IMR-90 (cell line): Measurements from ENCODE around the gene HSD3B2. TPM values are rescaled to one million over a fixed set of nuclear protein-coding genes. Genes with fewer than 3 reads are reported as not detected.

Experiments used
- ATAC-seq: fragments of 200-7000 bp; cut with Tn5 transposase; 2 replicates; pipeline ENCODE4 v1.9.1; 2020; ENCODE audit warnings: low read depth, mild to moderate bottlenecking, moderate library complexity
- BruUV-seq: library from RNA; stranded (reverse); fragments of 400-500 nt; replicated peaks from 2 replicates; lab custom pipeline; 2021; lab: Mats Ljungman, UMichigan
- CTCF ChIA-PET: fragments of 300-600 bp; formaldehyde crosslinking; extraction: SDS; loops from one replicate; lab custom pipeline; 2021; ENCODE audit warnings: antibody characterized with exemption; lab: Yijun Ruan, JAX
- POLR2A ChIA-PET: fragments of 300-600 bp; sonication (Branson Sonifier 250); formaldehyde crosslinking; loops from one replicate; lab custom pipeline; 2022; ENCODE audit warnings: antibody characterized with exemption; ENCODE audit not compliant: unreplicated experiment; lab: Charles Lee
- DNase-seq: peaks from one replicate; pipeline ENCODE4 v3.0.0; 2013
- H2AFZ ChIP-seq: replicated peaks from 2 replicates; pipeline ENCODE3; 2013; ENCODE audit warnings: low read length, mild to moderate bottlenecking; ENCODE audit not compliant: poor library complexity
- H2AK5ac ChIP-seq: 2 replicates; pipeline ENCODE4 v1.6.1; 2013; ENCODE audit warnings: low read depth, low read length, inconsistent platforms
- H2AK9ac ChIP-seq: replicated peaks from 2 replicates; pipeline ENCODE3; 2013; ENCODE audit warnings: mild to moderate bottlenecking, low read depth, low read length, moderate library complexity; ENCODE audit not compliant: poor library complexity
- H2BK120ac ChIP-seq: 2 replicates; pipeline ENCODE4 v1.6.1; 2013; ENCODE audit warnings: low read depth, low read length, inconsistent platforms
- H2BK15ac ChIP-seq: 3 replicates; pipeline ENCODE4 v1.6.1; 2013; ENCODE audit warnings: low read depth, low read length, inconsistent platforms
- H2BK20ac ChIP-seq: 2 replicates; pipeline ENCODE4 v1.6.1; 2013; ENCODE audit warnings: low read depth, mild to moderate bottlenecking, inconsistent platforms, low read length, moderate library complexity
- H2BK5ac ChIP-seq: 2 replicates; pipeline ENCODE4 v1.6.1; 2013; ENCODE audit warnings: mild to moderate bottlenecking, low read depth, low read length, inconsistent platforms; ENCODE audit not compliant: poor library complexity, severe bottlenecking
- H3K14ac ChIP-seq: replicated peaks from 2 replicates; pipeline ENCODE4 v1.6.1; 2013; ENCODE audit warnings: low read depth, low read length, inconsistent platforms
- H3K18ac ChIP-seq: 2 replicates; pipeline ENCODE4 v1.6.1; 2013; ENCODE audit warnings: low read depth, low read length, control low read depth
- H3K23ac ChIP-seq: 2 replicates; pipeline ENCODE4 v1.6.1; 2013; ENCODE audit warnings: low read depth, low read length, inconsistent platforms
- H3K27ac ChIP-seq: 2 replicates; pipeline ENCODE4 v1.5.1; 2013; ENCODE audit warnings: mild to moderate bottlenecking, control low read depth, low read length; ENCODE audit not compliant: insufficient read depth
- H3K27me3 ChIP-seq: 2 replicates; pipeline ENCODE4 v1.6.1; 2013; ENCODE audit warnings: low read length; ENCODE audit not compliant: control insufficient read depth, insufficient read depth
- H3K36me3 ChIP-seq: 2 replicates; pipeline ENCODE4 v1.6.1; 2013; ENCODE audit warnings: low read length, mixed read lengths; ENCODE audit not compliant: control insufficient read depth, insufficient read depth
- H3K4ac ChIP-seq: 2 replicates; pipeline ENCODE4 v1.6.1; 2013; ENCODE audit warnings: low read depth, low read length, inconsistent platforms
- H3K4me1 ChIP-seq: 2 replicates; pipeline ENCODE4 v1.6.1; 2013; ENCODE audit warnings: low read length, mixed read lengths; ENCODE audit not compliant: control insufficient read depth, insufficient read depth
- H3K4me2 ChIP-seq: 2 replicates; pipeline ENCODE4 v1.6.1; 2013; ENCODE audit warnings: low read depth, mild to moderate bottlenecking, control low read depth, low read length, moderate library complexity
- H3K4me3 ChIP-seq: 2 replicates; pipeline ENCODE4 v1.5.1; 2013; ENCODE audit warnings: low read depth, mild to moderate bottlenecking, control low read depth, low read length, moderate library complexity; ENCODE audit not compliant: insufficient read depth
- H3K56ac ChIP-seq: 2 replicates; pipeline ENCODE4 v1.6.1; 2013; ENCODE audit warnings: low read length, inconsistent platforms; ENCODE audit not compliant: insufficient read depth; ENCODE audit errors: extremely low read depth
- H3K79me1 ChIP-seq, 2 experiments: 2 replicates each; pipeline ENCODE4 v1.6.1; 2013; ENCODE audit warnings: low read length in 2 of 2, inconsistent platforms in 1 of 2, low read depth in 1 of 2
- H3K9ac ChIP-seq: 2 replicates; pipeline ENCODE4 v1.6.1; 2013; ENCODE audit warnings: low read depth, low read length, control low read depth
- H3K9me1 ChIP-seq: 2 replicates; pipeline ENCODE4 v1.6.1; 2013; ENCODE audit warnings: low read length, inconsistent platforms; ENCODE audit not compliant: insufficient read depth
- H3K9me3 ChIP-seq: 2 replicates; pipeline ENCODE4 v1.6.1; 2013; ENCODE audit warnings: low read length; ENCODE audit not compliant: control insufficient read depth, insufficient read depth
- H4K20me1 ChIP-seq: 2 replicates; pipeline ENCODE4 v1.6.1; 2013; ENCODE audit warnings: low read length, inconsistent platforms; ENCODE audit not compliant: insufficient read depth
- H4K5ac ChIP-seq: 2 replicates; pipeline ENCODE4 v1.6.1; 2013; ENCODE audit warnings: mild to moderate bottlenecking, low read depth, low read length, control low read depth
- H4K8ac ChIP-seq, 2 experiments: 2 replicates each; pipeline ENCODE4 v1.6.1; 2013; ENCODE audit warnings: low read depth in 2 of 2, low read length in 2 of 2, control low read depth in 1 of 2, inconsistent platforms in 1 of 2
- H4K91ac ChIP-seq: 2 replicates; pipeline ENCODE4 v1.6.1; 2013; ENCODE audit warnings: low read depth, low read length, inconsistent platforms; ENCODE audit not compliant: insufficient read depth
- BHLHE40 ChIP-seq: fragments of 150-350 bp; IDR thresholded peaks from 2 replicates; pipeline ENCODE4 v1.6.1; 2016; ENCODE audit warnings: mild to moderate bottlenecking, low read depth, low read length
- CEBPB ChIP-seq: IDR thresholded peaks from 2 replicates; pipeline ENCODE4 v1.6.1; 2012; ENCODE audit warnings: low read depth, low read length, improper control_type of control experiment
- CHD1 ChIP-seq: IDR thresholded peaks from 2 replicates; pipeline ENCODE4 v1.6.1; 2012; ENCODE audit warnings: low read depth, low read length, improper control_type of control experiment
- FOS ChIP-seq: fragments of 150-350 bp; IDR thresholded peaks from 2 replicates; pipeline ENCODE4 v1.6.1; 2016; ENCODE audit warnings: low read depth, low read length
- MAFK ChIP-seq: IDR thresholded peaks from 2 replicates; pipeline ENCODE4 v1.6.1; 2012; ENCODE audit warnings: low read depth, low read length, improper control_type of control experiment
- MAZ ChIP-seq: IDR thresholded peaks from 2 replicates; pipeline ENCODE4 v1.6.1; 2012; ENCODE audit warnings: low read depth, mild to moderate bottlenecking, low read length, improper control_type of control experiment, moderate library complexity, borderline replicate concordance
- MXI1 ChIP-seq: IDR thresholded peaks from 2 replicates; pipeline ENCODE4 v1.6.1; 2012; ENCODE audit warnings: low read depth, mild to moderate bottlenecking, low read length, moderate library complexity, borderline replicate concordance
- NFE2L2 ChIP-seq: fragments of 150-350 bp; IDR thresholded peaks from 2 replicates; pipeline ENCODE4 v1.6.1; 2016; ENCODE audit warnings: low read depth, mild to moderate bottlenecking, low read length
- POLR2A ChIP-seq: IDR thresholded peaks from 2 replicates; pipeline ENCODE4 v1.6.1; 2012; ENCODE audit warnings: mild to moderate bottlenecking, low read depth, low read length
- RAD21 ChIP-seq: IDR thresholded peaks from 2 replicates; pipeline ENCODE4 v1.6.1; 2012; ENCODE audit warnings: low read length, improper control_type of control experiment
- RCOR1 ChIP-seq: IDR thresholded peaks from 2 replicates; pipeline ENCODE4 v1.6.1; 2012; ENCODE audit warnings: mild to moderate bottlenecking, low read length, improper control_type of control experiment; ENCODE audit not compliant: insufficient replicate concordance
- RFX5 ChIP-seq: IDR thresholded peaks from 2 replicates; pipeline ENCODE4 v1.8.0; 2012; ENCODE audit warnings: low read depth, mild to moderate bottlenecking, low read length, moderate library complexity
- SMC3 ChIP-seq: fragments of 150-350 bp; IDR thresholded peaks from 2 replicates; pipeline ENCODE4 v1.6.1; 2016; ENCODE audit warnings: low read depth, mild to moderate bottlenecking, antibody characterized with exemption, low read length, moderate library complexity
- WGBS, 2 experiments: methylation state at CpG; one replicate each; pipeline versions ENCODE4 v1.1.5 to v1.1.7; 2013; ENCODE audit warnings: missing lambda C conversion rate in 2 of 2; ENCODE audit not compliant: insufficient read length in 1 of 2; ENCODE audit errors: extremely low coverage in 2 of 2; 5-methylcytosine and 5-hydroxymethylcytosine counted together
- dilution Hi-C: fragments of 300-500 bp; cut with HindIII; formaldehyde crosslinking; loops from one replicate; pipeline ENCODE4 v1.14.3; 2018; ENCODE audit warnings: low sequenced_read_pairs; ENCODE audit not compliant: unreplicated experiment
- in situ Hi-C: fragments of 300-500 bp; cut with MboI; formaldehyde crosslinking; loops from 3 replicates; pipeline ENCODE4 v1.14.3; 2019; ENCODE audit warnings: low sequenced_read_pairs, inconsistent platforms, mixed read lengths
- intact Hi-C: fragments of 100-400 bp; cut with micrococcal nuclease; formaldehyde crosslinking; loops from 2 replicates; pipeline ENCODE4 v1.10.0; 2022
- polyA plus RNA-seq, 3 experiments: library from polyadenylated mRNA; depleted of rRNA; stranded (reverse); fragments of >200 nt; gene quantifications; 2 replicates each; pipeline ENCODE4 v1.2.3, GENCODE V29; 2012; ENCODE audit warnings: low replicate concordance in 1 of 3
- total RNA-seq: library from RNA; depleted of rRNA; stranded (reverse); fragments of >200 nt; gene quantifications from 2 replicates; pipeline ENCODE4 v1.2.3, GENCODE V29; 2012
- TF ChIP-seq, protein P1 (sequence below): conservative IDR thresholded peaks from 2 replicates; pipeline ENCODE4 v1.5.1; 2012; ENCODE audit warnings: mild to moderate bottlenecking, low read depth, low read length, improper control_type of control experiment
- TF ChIP-seq, protein P2 (sequence below): fragments of 150-350 bp; IDR thresholded peaks from 2 replicates; pipeline ENCODE4 v1.6.1; 2016; ENCODE audit warnings: low read depth, mild to moderate bottlenecking, low read length, moderate library complexity, borderline replicate concordance
- TF ChIP-seq, protein P3 (sequence below): fragments of 150-350 bp; IDR thresholded peaks from 2 replicates; pipeline ENCODE4 v1.6.1; 2017; ENCODE audit warnings: mild to moderate bottlenecking, antibody characterized with exemption, low read length, low read depth

Gene HSD3B2
- total and polyA plus RNA-seq, 2 of the 4 experiments (the other 2 are of a cell fraction), result not detected

DNA sequence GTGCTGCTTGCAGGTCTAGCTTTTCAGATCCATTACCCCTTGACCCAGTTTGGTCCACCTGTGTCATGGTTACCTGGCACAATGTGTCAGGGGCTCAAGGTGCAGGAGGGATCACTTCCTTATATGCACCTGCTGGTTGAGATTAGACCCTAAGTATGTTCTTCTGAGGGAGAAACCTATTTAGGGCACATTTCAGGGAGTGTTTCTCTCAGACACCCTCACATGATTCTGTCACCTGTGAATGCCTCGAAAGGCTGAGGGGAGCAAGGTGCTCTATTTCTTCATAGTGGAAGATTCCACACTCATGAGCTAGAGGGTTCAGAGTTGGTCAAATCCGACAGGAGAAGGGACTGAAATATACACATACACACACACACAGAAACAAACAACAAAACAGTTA, 15.5 kb downstream of the HSD3B2 start:
- ChIA-PET POLR2A (no interaction called here), CTCF (no interaction called here)
- no peak overlapping the region for H2BK20ac ChIP-seq
- no peak overlapping the region for H2BK120ac ChIP-seq
- H3K9ac ChIP-seq, result no peak overlapping the region
- no peak overlapping the region for H2BK5ac ChIP-seq
- H4K91ac ChIP-seq, result no peak overlapping the region
- H4K20me1 ChIP-seq, result no peaks in the 10 kb centered on the region; the same call in 1 of the 2 replicates
- no peak overlapping the region for H3K4me3 ChIP-seq
- no peak for DNase-seq
- H3K9me3 ChIP-seq, result no peaks in the 10 kb centered on the region
- dilution Hi-C loops, result no loop called here
- no peak overlapping the region for H2AK9ac ChIP-seq
- H3K27ac ChIP-seq, result no peak overlapping the region
- no peak overlapping the region for H3K18ac ChIP-seq
- H3K9me1 ChIP-seq, result no peaks in the 10 kb centered on the region
- no peak overlapping the region for H2AFZ ChIP-seq
- H3K4me1 ChIP-seq, result no peaks in the 10 kb centered on the region
- intact Hi-C loops, result no loop called here
- no peak overlapping the region for H3K14ac ChIP-seq
- H3K23ac ChIP-seq, result no peak overlapping the region
- no peaks in the 10 kb centered on the region for H3K79me1 ChIP-seq
- ATAC-seq, result no peak
- no TSS peak for BruUV-seq
- H2BK15ac ChIP-seq, result no peak overlapping the region
- H3K36me3 ChIP-seq, result no peaks in the 10 kb centered on the region
- H3K56ac ChIP-seq, result no peak overlapping the region
- no peak overlapping the region for H3K4ac ChIP-seq
- TF ChIP-seq POLR2A (no peak), MXI1 (no peak), RCOR1 (no peak), CHD1 (no peak), FOS (no peak), CEBPB (no peak), RAD21 (no peak), SMC3 (no peak), BHLHE40 (no peak), MAFK (no peak), RFX5 (no peak), MAZ (no peak), NFE2L2 (no peak)
- TF ChIP-seq, protein P1, sequence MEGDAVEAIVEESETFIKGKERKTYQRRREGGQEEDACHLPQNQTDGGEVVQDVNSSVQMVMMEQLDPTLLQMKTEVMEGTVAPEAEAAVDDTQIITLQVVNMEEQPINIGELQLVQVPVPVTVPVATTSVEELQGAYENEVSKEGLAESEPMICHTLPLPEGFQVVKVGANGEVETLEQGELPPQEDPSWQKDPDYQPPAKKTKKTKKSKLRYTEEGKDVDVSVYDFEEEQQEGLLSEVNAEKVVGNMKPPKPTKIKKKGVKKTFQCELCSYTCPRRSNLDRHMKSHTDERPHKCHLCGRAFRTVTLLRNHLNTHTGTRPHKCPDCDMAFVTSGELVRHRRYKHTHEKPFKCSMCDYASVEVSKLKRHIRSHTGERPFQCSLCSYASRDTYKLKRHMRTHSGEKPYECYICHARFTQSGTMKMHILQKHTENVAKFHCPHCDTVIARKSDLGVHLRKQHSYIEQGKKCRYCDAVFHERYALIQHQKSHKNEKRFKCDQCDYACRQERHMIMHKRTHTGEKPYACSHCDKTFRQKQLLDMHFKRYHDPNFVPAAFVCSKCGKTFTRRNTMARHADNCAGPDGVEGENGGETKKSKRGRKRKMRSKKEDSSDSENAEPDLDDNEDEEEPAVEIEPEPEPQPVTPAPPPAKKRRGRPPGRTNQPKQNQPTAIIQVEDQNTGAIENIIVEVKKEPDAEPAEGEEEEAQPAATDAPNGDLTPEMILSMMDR, result no peak
- TF ChIP-seq, protein P2, sequence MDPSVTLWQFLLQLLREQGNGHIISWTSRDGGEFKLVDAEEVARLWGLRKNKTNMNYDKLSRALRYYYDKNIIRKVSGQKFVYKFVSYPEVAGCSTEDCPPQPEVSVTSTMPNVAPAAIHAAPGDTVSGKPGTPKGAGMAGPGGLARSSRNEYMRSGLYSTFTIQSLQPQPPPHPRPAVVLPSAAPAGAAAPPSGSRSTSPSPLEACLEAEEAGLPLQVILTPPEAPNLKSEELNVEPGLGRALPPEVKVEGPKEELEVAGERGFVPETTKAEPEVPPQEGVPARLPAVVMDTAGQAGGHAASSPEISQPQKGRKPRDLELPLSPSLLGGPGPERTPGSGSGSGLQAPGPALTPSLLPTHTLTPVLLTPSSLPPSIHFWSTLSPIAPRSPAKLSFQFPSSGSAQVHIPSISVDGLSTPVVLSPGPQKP, result no peak
- TF ChIP-seq, protein P3, sequence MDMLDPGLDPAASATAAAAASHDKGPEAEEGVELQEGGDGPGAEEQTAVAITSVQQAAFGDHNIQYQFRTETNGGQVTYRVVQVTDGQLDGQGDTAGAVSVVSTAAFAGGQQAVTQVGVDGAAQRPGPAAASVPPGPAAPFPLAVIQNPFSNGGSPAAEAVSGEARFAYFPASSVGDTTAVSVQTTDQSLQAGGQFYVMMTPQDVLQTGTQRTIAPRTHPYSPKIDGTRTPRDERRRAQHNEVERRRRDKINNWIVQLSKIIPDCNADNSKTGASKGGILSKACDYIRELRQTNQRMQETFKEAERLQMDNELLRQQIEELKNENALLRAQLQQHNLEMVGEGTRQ, result no peak
- in situ Hi-C loops, result no loop called here
- H2AK5ac ChIP-seq, result no peak overlapping the region
- H4K5ac ChIP-seq, result no peak overlapping the region
- peaks cover 2% of the 10 kb centered on the region for H3K27me3 ChIP-seq
- no CpG with 5 or more reads among the region's 2 CpGs for WGBS, 2 experiments
- no peak overlapping the region for H3K4me2 ChIP-seq
- H4K8ac ChIP-seq, result no peak overlapping the region
